Esophagus squamous epithelium (tissue), 4 donors: ENCODE data around the gene JPH2.

ENCODE experiments used
- CTCF ChIP-seq, 6 experiments: fragments of 450-650 bp in 4 of 6; fragments of 200-600 bp in 2 of 6; sonication (generic) in 2 of 6; IDR thresholded peaks; one replicate each; pipeline ENCODE4 v1.5.1; 2016 to 2019; ENCODE audit warnings: antibody characterized with exemption in 6 of 6, mild to moderate bottlenecking in 4 of 6, moderate library complexity in 4 of 6
- POLR2A ChIP-seq, 4 donors: fragments of 450-650 bp; IDR thresholded peaks; one replicate each; pipeline ENCODE4 v1.6.1; 2017; ENCODE audit warnings: antibody characterized with exemption in 4 of 4, mild to moderate bottlenecking in 4 of 4, moderate library complexity in 3 of 4

DNA sequence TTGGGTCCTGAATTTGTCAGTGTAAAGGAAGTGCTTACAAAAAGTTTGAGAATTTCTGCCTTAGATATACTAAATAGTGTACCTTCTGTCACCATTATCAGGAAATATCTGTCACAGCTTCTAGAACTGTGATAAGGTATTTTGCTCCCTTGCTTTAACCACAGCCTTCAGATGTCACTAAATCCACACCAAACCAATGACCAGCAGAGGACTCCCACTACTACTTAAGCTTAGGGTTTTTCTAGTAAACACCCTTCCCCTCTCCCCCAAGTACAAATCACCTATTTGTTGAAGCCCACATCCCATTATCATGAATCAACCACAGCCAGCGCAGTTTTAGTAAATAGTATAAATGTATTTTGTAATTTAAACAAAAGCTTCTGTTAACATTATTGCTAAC, 8.6 kb upstream of the JPH2 start:
- TF ChIP-seq CTCF (IDR thresholded peaks at IDR 0.05), result no peak
- TF ChIP-seq POLR2A (IDR thresholded peaks at IDR 0.05), result no peak
